HG03064 (cell line): ENCODE data around the gene CMIP.
A peak's percentile ranks its signal among the peaks of the same experiment; 100 is the strongest.

Experiments used
- ATAC-seq: cut with Tn5 transposase; IDR thresholded peaks from one replicate; pipeline ENCODE4 v1.9.1; 2021; ENCODE audit warnings: low read depth; ENCODE audit not compliant: unreplicated experiment

CMIP gene

GRCh38 chr16:81491541-81492188 is 47.1 kb downstream of the CMIP start:
- ATAC-seq = no peak

DNA sequence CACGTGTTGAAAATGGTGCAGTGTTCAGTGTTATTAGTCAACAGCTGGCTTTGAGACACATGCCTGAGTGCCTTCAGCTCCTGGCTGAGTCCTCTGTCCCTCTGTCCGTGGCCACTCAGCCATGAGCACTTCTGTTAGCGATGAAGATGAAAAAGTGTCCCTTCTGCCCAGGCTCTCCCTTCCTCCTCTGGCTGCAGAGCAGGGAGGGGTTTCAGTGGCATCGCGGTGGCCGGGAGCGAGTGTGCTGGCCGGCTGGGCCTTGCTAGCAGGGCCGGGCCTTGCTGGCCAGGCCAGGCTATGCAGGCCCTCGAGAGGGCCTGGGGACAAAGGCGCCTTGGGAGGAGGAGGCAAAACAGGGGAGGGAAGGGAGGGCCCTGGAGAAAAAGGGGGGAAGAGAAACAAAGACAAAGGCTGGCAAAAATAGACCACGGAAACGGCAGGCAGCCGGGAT is 47.7 kb downstream of the CMIP start:
- no peak for ATAC-seq

DNA sequence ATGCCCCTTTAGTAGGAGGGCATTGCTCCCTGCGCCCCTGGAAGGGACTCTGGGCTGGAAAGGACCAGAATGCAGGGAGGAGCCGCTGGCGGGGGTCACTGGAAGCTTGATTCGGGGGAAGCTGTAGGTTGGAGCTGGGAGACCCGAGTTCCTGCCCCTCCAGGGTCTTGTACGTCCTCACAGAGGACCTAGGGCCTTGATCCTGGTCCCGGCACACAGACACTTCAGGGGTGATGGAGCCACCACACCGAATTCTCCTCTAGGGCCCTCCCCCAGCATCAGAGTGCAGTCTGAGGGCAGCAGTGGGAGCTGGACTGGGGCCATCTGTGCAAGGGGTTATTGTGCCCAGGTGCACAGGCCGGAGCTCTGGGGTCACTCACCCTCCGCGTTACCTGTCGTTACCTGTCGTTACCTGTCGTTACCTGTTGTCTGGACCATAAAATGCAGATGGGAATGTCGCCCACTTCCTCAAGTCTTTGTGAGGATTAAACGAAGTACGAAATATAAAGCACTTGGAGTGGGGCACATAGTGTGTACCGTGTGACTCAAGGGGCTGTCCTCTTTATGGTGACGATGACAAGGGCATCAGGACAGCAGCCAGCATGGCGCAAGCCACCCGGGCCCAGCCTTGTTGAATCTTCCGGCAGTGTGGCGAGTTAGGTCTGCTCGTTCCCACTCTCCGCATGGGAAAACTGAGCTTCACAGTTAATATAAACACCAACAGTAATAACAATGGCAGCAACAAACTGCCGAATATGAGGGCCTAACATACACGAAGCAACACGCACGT is 48.6 kb downstream of the CMIP start:
- ATAC-seq = no peak

DNA sequence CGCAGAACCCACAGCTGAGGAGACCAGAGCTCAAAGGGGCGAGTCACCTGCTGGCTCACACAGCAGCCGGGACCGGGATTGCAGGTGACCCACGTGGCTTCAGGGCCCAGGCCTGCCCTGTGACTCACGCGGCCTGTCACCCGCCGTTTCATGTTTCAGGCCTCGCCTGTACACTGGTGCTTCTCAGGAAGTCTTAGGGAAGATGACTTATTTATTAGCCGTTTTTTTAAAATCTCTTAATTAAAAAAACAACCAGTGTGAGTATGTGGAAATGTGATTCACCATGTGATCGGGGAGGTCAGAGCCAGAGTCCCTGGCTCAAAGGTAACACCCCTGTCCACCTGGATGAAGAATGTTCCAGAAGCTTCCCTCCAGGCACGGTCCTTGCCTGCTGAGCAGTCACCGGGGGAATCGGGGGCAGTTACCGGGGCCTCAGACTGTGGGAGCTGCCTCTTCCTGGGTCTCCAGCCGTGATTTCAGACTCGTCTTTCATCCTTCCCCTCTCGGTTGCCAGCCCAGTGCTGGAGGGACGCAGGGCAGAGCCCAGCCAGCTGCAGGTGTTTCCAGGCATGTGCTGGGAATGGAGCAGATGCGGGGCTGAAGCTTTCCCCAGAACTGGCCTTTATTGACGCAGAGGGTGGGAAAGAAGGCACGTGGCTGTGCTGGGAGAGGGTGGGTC is 49.3 kb downstream of the CMIP start:
- no peak for ATAC-seq

DNA sequence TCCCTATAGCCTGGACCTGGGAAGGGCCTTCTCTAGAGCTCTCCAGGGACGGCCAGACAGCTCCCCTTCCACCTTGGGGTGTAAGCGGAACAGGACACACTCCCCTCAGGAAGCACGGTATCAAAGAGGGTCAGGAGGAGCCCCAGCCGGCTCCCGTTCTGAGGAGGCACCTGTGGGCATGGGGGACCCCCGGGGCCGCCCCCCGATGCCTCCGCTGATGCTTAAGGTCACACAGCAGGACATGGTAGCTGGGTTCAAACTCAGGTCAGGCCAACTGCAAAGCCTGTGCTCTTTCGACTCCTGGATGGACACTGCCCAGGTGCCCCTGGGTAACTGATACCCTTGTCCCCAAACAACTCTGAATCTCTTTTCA is 49.8 kb downstream of the CMIP start:
- ATAC-seq = no peak

GRCh38 chr16:81494888-81495287 is 50.3 kb downstream of the CMIP start:
- ATAC-seq = no peak

GRCh38 chr16:81495321-81496234 is 51.0 kb downstream of the CMIP start:
- ATAC-seq = no peak

- no peak for ATAC-seq
Observed at GRCh38 chr16:81496321-81496720, 51.7 kb downstream of the CMIP start.

- ATAC-seq = no peak
Observed at GRCh38 chr16:81496742-81497141, 52.1 kb downstream of the CMIP start.

GRCh38 chr16:81497690-81498089 is 53.1 kb downstream of the CMIP start:
- no peak for ATAC-seq

- ATAC-seq = no peak
Observed at GRCh38 chr16:81498351-81498750, 53.7 kb downstream of the CMIP start.

GRCh38 chr16:81499576-81500380 is 55.2 kb downstream of the CMIP start:
- ATAC-seq = no peak

DNA sequence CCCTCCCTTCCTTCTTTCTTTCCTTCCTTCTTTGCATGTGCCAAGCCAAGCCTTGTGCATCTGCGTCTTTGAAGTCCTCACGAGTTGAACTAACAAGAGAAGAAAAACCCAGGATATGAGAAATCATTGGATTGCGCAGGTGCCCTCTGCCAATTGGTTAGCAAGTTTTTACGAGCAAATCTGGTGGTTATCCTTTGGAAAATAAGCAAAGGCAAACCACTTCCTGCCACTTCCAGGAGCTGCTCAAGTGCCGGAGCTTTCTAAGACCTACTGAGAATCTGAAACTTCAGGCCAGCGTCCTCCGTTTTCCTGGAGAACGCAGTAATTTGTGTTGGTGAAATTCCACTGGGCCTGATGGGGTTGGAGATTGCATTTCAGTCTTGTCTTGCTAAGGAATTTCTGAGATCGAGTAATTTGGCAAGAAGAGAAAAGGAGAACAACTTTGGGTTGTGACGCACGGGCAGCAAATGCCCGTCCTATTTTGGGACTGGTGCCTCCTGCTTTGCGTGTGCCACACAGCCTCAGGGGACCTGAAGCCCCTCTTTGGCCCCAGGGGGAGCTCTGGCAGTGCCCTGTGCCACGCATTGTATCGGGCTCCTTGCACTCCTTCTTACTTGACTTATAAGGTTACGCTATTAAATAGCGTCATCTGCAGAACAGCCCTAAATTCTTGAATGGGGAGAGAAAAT is 56.4 kb downstream of the CMIP start:
- ATAC-seq = no peak

- ATAC-seq = no peak
Observed at GRCh38 chr16:81502396-81503070, 57.9 kb downstream of the CMIP start.

GRCh38 chr16:81505011-81505661 is 60.5 kb downstream of the CMIP start:
- peak; percentile 80 for ATAC-seq

DNA sequence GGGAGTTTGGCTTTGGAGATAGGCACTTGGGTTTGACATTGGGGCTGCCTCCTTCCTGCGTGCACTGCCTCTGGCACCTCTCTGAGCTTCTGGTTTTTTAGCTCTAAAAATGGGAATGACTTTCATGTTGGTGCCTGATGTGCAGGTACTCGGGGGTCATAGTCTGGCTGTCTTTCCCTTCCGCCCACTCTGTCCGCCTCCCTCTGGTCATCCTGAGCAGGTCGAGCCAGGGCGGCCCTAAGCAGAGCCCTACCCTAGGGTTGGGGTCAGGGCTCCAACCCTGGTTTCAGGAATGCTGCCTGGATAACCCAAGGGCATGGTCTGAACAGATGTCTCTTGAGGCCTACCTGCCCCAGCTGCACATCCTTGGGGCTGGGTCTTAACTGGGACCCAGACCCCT is 64.8 kb downstream of the CMIP start:
- ATAC-seq = no peak

DNA sequence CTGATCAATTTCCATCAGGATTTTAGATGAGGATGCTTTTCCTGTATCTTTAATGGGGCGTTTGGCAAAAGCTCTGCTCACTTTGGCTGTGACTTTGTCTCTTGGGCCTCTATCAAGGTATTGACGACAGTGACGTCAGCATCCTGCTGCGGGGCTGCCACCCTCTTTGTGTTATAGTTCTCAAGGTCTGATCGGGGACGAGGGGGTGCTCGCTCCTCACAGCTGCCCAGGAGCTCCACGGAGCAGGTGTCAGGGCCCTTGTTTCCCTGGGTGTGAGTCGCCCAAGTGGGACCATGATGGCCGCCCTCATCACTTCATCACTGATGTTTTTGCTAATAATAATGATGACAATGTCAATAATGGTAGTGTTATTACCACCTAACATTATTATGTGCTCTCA is 65.4 kb downstream of the CMIP start:
- no peak for ATAC-seq

DNA sequence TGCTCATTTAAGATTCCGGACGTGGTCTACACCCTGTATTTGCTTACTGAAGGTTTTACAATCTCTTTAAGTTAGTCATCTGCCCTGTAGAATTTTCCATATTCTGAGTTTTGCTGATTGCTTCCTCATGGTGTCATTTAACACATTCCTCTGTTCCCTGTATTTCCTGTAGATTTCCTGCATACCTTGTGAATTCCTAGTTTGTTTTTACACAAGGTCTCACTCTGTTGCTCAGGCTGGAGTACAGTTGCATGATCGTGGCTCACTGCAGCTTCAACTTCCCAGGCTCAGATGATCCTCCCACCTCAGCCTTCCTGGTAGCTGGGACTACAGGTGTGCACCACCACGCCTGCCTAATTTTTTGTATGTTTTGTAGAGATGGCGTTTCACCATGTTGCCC is 66.8 kb downstream of the CMIP start:
- no peak for ATAC-seq
